GM21737 (cell line): ENCODE data around the gene PCLO.

Experiments
- ATAC-seq: cut with Tn5 transposase; IDR thresholded peaks from one replicate; pipeline ENCODE4 v1.9.1; 2021; ENCODE audit warnings: mild to moderate bottlenecking, moderate library complexity; ENCODE audit not compliant: unreplicated experiment

PCLO gene

GRCh38 chr7:82841828-82842227 is 320.9 kb downstream of the PCLO start:
- no peak for ATAC-seq

- no peak for ATAC-seq
These were observed 322.6 kb downstream of the PCLO start for GRCh38 chr7:82840061-82840460.

DNA sequence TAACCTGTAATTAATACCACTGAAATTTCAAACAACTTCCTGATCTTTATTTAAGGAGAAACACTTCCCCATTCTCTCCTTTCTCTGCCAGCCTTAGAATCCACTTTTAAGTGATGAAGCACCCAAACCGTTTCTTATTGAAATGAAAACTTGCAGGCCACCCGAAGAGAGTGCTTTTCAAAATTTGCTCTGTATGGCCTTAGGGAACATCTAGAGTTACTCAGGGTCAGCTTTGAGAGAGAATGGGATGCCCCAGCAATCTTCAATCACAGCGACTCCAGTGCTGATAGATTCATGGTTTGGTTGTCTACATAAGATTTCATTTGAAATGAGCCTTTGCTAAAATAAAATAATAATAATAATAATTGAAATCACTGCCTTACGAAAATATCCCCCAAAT is 323.1 kb downstream of the PCLO start:
- ATAC-seq, result no peak

DNA sequence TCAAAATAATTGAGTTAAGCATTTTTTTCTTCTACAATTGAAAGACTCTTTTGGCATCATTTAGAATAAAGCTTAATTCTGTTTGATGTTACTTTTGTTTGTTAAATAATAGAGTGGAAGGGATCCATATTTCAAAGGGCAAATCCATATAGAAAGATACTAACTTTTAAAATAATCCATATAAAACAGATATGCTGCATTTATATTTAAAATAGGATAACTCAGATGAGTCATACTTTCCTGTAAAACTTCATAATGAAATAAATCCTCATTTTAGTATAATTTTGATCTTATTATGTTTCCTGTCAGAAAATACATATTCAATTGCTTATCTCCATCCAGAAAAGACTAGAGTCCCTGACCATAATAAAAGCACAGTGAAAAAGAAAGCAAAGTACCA is 323.6 kb downstream of the PCLO start:
- ATAC-seq, result no peak

DNA sequence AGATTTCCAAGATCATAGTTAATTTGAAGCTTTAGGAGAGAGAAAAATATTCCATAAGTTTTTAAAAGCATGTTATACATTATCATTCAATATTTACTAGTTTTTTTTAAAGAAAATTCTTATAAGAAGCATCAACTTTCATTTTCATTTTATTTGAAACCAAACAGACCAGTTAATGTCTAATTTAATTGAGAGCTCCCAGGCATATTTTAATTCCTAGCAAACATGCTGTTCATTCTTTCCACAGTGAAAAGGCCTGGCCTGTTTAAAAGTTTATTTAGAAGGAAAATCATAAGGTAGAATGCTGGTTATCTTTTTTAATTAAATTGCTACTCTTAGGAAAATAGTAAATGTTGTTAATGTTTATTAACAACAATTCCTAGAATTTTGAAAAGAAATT is 324.4 kb downstream of the PCLO start:
- ATAC-seq, result no peak

GRCh38 chr7:82823073-82823472 is 339.6 kb downstream of the PCLO start:
- ATAC-seq, result no peak

DNA sequence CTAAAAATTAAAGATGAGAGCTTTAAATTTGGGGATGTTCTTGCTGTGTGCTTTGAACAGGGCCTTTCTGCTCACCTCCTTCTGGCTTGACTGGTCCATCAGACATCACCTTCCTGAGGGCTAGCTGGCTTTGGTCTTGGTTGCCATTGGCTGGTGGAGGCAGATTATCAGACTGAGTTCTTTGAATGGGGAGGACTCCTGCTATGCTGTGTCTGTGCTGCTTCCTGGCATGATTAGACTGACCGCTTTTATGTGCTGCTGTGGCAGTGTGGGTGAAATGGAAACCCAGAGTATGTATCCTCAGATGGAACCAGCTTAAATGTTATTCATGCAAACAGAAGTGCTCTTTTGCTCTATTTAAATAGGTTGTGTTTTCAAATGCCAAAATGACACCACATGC is 341.6 kb downstream of the PCLO start:
- ATAC-seq, result no peak

- ATAC-seq, result no peak
These were observed 344.5 kb downstream of the PCLO start for GRCh38 chr7:82818171-82818570.

DNA sequence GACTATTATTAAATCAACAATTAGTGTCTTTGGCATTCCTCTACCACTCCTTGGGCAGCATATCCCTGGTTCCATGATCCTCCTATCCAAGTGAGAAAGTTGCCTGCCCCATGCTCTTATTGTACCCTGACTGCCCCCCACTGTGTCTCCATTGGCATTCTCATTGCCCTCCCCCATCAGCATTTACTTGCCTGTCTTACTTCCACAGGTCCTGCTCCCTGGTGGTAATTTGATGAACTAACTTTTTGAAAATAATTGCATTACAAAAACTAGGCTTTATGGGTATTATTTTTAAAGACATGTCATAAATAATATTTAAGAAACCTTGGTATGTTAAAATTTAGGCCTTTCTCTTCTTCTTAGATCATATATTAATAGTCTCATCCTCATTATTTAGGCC is 346.4 kb downstream of the PCLO start:
- ATAC-seq, result no peak

DNA sequence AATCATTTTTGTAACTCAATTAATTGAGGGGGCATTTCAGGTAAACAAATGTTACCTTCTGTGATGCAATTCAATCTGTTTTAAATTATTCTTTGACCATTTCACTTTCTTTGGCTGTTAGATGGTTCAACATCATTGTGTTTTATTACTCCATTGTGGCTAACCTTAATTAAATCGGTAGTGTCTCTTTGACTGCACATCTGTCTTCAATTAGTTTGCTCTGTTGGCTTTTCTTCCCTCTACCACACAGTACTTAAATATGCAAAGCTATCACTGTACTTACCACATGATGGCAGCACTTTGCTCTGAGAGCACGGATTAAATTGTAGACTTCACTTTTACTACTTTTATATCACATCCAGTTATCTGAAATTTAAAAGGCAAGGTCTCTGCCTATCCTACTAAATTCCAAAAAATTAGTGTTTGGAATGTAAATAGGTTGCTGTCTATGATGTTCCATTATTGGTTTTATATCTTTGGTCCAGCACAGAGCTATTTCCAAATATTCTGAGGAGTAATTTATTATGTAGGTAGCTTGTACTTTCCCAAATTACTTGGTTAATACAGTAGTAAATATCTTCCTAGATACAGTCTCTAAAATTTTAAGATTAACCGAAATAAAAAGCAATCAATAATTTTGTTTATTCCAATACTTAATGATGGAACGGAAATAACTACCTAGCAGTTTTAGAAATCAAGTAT is 352.0 kb downstream of the PCLO start:
- ATAC-seq, result peak; percentile 68

DNA sequence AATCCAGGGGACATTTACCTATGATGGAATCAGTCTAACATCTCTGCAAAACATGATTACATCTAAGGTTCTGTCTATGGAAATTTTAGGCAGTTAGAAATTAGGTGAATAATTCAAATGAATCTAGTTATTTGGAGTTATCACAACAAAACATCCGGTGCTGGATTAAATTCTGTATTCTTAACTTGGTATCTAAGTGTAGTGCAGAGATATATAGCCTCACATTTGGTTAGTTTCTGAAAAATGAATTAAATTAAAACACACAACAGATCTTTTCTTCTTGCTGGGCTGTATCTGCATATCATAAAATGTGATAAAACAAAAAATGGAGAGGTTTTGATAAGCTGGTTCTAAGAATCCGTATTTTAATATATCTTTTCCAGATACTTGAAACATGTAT is 354.1 kb downstream of the PCLO start:
- no peak for ATAC-seq

GRCh38 chr7:82805527-82805960 is 357.1 kb downstream of the PCLO start:
- ATAC-seq, result no peak

- no peak for ATAC-seq
These were observed 359.3 kb downstream of the PCLO start for GRCh38 chr7:82803411-82803810.

DNA sequence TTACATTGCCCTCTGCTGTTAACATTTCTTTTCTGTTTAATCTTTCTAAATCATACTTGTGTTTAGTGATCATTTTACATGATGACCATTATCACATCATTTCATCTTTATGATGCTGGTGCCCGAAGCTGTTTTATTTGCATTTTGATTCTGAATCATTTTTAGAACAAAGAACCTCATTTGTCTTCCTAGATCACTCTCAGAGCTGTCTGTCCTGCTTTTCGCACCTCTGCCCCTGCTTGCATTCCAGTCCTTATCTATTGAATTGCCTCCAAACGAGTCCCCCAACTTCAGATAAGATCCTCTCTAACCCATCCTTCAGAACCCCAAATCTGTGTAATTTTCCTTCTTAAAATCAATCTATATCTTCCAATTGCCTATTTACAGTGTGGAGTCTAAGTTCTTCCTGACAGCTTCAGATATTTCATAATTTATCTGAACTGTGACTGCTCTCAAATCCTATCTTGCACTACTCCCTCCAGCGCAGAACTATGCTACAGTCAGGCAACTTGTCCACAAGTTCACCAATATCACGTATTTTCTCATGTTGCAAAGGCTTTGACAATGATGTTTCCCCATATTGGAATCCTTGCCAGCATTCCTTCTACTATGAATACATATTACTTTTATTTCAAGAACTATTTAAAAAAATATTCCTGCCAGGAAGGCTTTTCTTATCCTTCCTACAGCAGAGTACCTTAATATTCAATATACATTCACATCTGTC is 372.6 kb downstream of the PCLO start:
- no peak for ATAC-seq

- ATAC-seq, result no peak
These were observed 384.7 kb downstream of the PCLO start for GRCh38 chr7:82778021-82778420.

DNA sequence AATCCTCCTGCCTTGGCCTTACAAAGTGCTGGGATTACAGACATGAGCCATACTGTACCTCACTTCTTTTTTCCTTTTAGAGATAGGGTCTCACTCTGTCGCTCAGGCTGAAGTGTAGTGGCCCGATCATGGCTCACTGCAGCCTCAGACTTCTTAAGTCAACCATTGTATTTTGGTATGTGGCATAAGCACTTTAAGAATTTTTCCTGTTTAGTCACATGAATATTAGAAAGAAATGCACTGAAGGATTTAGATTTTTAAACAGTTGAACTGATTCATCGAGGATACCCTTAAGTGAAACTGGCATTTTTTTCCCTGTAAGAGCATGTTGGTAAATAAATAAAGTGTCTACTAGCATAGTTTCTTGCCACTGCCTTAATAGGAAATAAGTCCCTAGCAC is 399.8 kb downstream of the PCLO start:
- ATAC-seq, result no peak

DNA sequence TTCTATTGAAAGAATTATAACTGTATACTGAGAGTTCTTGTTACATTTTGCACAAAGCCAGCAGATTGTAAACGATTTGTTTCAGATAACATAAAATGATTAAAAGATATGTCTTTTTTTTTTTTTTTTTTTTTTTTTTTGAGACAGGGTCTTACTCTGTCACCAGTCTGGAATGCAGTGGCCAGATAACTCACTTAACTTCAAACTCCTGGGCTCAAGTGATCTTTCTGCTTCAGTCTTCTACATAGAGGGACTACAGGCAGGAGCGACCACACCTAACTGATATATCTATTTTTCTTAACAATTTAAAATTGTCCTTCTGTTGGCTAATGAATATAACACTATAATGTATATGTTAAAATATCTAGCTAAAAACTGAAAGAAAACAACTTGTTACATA is 401.9 kb downstream of the PCLO start:
- no peak for ATAC-seq

GRCh38 chr7:82760074-82760473 is 402.6 kb downstream of the PCLO start:
- ATAC-seq, result no peak

GRCh38 chr7:82755705-82756551 is 406.8 kb downstream of the PCLO start:
- no peak for ATAC-seq

- ATAC-seq, result no peak
These were observed 412.7 kb downstream of the PCLO start for GRCh38 chr7:82750007-82750406.

DNA sequence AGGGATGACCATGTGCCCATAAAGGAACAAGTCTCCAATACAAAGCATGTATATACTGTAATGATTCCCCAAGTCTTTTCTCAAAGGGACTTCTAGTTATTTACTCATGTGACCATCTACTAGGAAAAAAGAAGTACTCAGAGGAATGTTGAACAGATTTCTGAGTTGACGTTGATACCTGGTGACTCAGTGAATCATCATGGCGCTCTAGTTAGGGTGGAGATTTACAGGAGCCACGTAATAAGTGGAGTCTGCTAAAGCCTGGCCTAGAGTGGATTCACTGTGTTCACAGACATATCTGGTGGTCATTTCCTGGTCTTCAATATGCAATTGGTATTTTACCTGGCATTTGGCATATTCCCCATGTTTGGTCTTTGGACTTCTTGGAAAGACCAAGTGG is 416.9 kb downstream of the PCLO start:
- ATAC-seq, result no peak

DNA sequence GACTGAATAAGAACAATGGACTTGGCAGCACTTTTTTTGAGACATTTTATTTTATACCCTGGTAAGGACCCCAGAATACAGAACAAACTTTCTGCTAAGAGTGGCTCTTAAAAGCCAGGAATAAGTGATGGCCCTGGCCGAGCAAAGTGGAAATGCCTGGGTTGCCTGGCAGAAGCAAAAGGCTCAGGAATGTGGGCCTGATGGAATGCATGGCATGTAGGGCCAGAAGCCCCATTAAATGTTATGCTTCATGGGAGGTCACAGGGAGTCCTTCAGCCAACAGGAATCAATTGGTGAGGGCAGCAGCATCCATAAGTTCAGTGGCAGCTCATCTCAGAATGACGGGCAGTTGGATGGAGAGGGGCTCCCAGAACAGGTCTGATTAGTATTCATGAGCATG is 417.6 kb downstream of the PCLO start:
- no peak for ATAC-seq
